ENCODE results near the gene EPHA3.

The EPHA3 gene

GRCh38 chr3:89303701-89304100, 196.3 kb downstream of the EPHA3 start:
- H3K23ac ChIP-seq (ENCODE audit: low read depth, low read length, poor library complexity), result no peak overlapping the region
- no peaks in the 10 kb centered on the region for H3K9me3 ChIP-seq (replicated peaks in 1 of 2; ENCODE audit: control insufficient read depth in 2 of 2, insufficient read depth in 1 of 2, low read depth in 1 of 2, low read length in 2 of 2)
- no peak for DNase-seq (ENCODE audit: low spot score)
- no peak overlapping the region for H2BK5ac ChIP-seq (ENCODE audit: low read length)
- no peaks in the 10 kb centered on the region for H3K27me3 ChIP-seq (ENCODE audit: control insufficient read depth in 3 of 3, insufficient read depth in 3 of 3, low read depth in 1 of 3, low read length in 3 of 3)
- no peaks in the 10 kb centered on the region for H3K36me3 ChIP-seq (replicated peaks in 1 of 2; ENCODE audit: control insufficient read depth in 2 of 2, insufficient read depth in 2 of 2, low read length in 2 of 2)
- no peak overlapping the region for H4K8ac ChIP-seq (ENCODE audit: low read depth, low read length)
- H3K4me1 ChIP-seq (ENCODE audit: control insufficient read depth in 2 of 2, insufficient read depth in 1 of 2, low read depth in 1 of 2, low read length in 2 of 2), result no peaks in the 10 kb centered on the region
- H2BK120ac ChIP-seq (ENCODE audit: low read depth, low read length), result no peak overlapping the region
- H2BK15ac ChIP-seq (ENCODE audit: low read length), result no peak overlapping the region
- no peaks in the 10 kb centered on the region for H3K79me1 ChIP-seq (ENCODE audit: low read depth, low read length)
- H3K27ac ChIP-seq (replicated peaks; ENCODE audit: low read length), result no peak overlapping the region
- no peak overlapping the region for H2BK12ac ChIP-seq (ENCODE audit: low read length)
- H3K4me2 ChIP-seq (ENCODE audit: insufficient read depth, low read length, poor library complexity, severe bottlenecking), result no peak overlapping the region
- H3K14ac ChIP-seq (ENCODE audit: low read length), result no peak overlapping the region
- H2AK5ac ChIP-seq (ENCODE audit: low read depth, low read length), result no peak overlapping the region
- H3K4ac ChIP-seq (ENCODE audit: low read length), result no peak overlapping the region
- H3K4me3 ChIP-seq (ENCODE audit: low read length in 2 of 2), result no peak overlapping the region
- no peak overlapping the region for H3K9ac ChIP-seq (ENCODE audit: low read depth, low read length, poor library complexity)
- H4K91ac ChIP-seq (ENCODE audit: low read depth, low read length, poor library complexity), result no peak overlapping the region
- no peak overlapping the region for H3K18ac ChIP-seq (ENCODE audit: low read length)
- H2AFZ ChIP-seq (ENCODE audit: low read length), result peak overlapping the region; percentile 47

GRCh38 chr3:89306540-89306939, 199.1 kb downstream of the EPHA3 start:
- Histone ChIP-seq H3K36me3 (replicated peaks in 1 of 2; ENCODE audit: control insufficient read depth in 2 of 2, insufficient read depth in 2 of 2, low read length in 2 of 2) (no peaks in the 10 kb centered on the region), H3K4ac (ENCODE audit: low read length) (no peak overlapping the region), H3K23ac (ENCODE audit: low read depth, low read length, poor library complexity) (no peak overlapping the region), H4K91ac (ENCODE audit: low read depth, low read length, poor library complexity) (no peak overlapping the region), H2AFZ (ENCODE audit: low read length) (no peak overlapping the region), H2BK5ac (ENCODE audit: low read length) (no peak overlapping the region), H3K4me1 (ENCODE audit: control insufficient read depth in 2 of 2, insufficient read depth in 1 of 2, low read depth in 1 of 2, low read length in 2 of 2) (peaks cover 0 to 2% of the 10 kb centered on the region in 2 donors), H4K8ac (ENCODE audit: low read depth, low read length) (no peak overlapping the region), H3K14ac (ENCODE audit: low read length) (no peak overlapping the region), H2AK5ac (ENCODE audit: low read depth, low read length) (no peak overlapping the region), H3K9me3 (replicated peaks in 1 of 2; ENCODE audit: control insufficient read depth in 2 of 2, insufficient read depth in 1 of 2, low read depth in 1 of 2, low read length in 2 of 2) (no peaks in the 10 kb centered on the region), H3K79me1 (ENCODE audit: low read depth, low read length) (no peaks in the 10 kb centered on the region), H3K4me3 (ENCODE audit: low read length in 2 of 2) (no peak overlapping the region), H3K18ac (ENCODE audit: low read length) (no peak overlapping the region), H3K27ac (replicated peaks; ENCODE audit: low read length) (no peak overlapping the region), H3K9ac (ENCODE audit: low read depth, low read length, poor library complexity) (no peak overlapping the region), H2BK120ac (ENCODE audit: low read depth, low read length) (no peak overlapping the region), H2BK15ac (ENCODE audit: low read length) (no peak overlapping the region), H2BK12ac (ENCODE audit: low read length) (no peak overlapping the region), H3K4me2 (ENCODE audit: insufficient read depth, low read length, poor library complexity, severe bottlenecking) (no peak overlapping the region), H3K27me3 (ENCODE audit: control insufficient read depth in 3 of 3, insufficient read depth in 3 of 3, low read depth in 1 of 3, low read length in 3 of 3) (no peaks in the 10 kb centered on the region)
- no CpG with 5 or more reads among the region's 2 CpGs for WGBS, 2 donors (ENCODE audit: extremely low coverage in 2 of 2, insufficient read length in 2 of 2, insufficient replicate concordance in 1 of 2)
- DNase-seq (ENCODE audit: low spot score), result no peak

GRCh38 chr3:89311581-89311980, 204.2 kb downstream of the EPHA3 start:
- H3K36me3 ChIP-seq (replicated peaks in 1 of 2; ENCODE audit: control insufficient read depth in 2 of 2, insufficient read depth in 2 of 2, low read length in 2 of 2), result no peaks in the 10 kb centered on the region
- H3K9me3 ChIP-seq (replicated peaks in 1 of 2; ENCODE audit: control insufficient read depth in 2 of 2, insufficient read depth in 1 of 2, low read depth in 1 of 2, low read length in 2 of 2), result no peaks in the 10 kb centered on the region
- no peak overlapping the region for H3K4me3 ChIP-seq (ENCODE audit: low read length in 2 of 2)
- DNase-seq (ENCODE audit: low spot score), result no peak
- no peak overlapping the region for H3K23ac ChIP-seq (ENCODE audit: low read depth, low read length, poor library complexity)
- H2BK5ac ChIP-seq (ENCODE audit: low read length), result no peak overlapping the region
- H3K4me2 ChIP-seq (ENCODE audit: insufficient read depth, low read length, poor library complexity, severe bottlenecking), result no peak overlapping the region
- no peak overlapping the region for H4K91ac ChIP-seq (ENCODE audit: low read depth, low read length, poor library complexity)
- no peak overlapping the region for H2BK120ac ChIP-seq (ENCODE audit: low read depth, low read length)
- no peak overlapping the region for H2AK5ac ChIP-seq (ENCODE audit: low read depth, low read length)
- peaks cover 0 to 2% of the 10 kb centered on the region in 2 donors for H3K4me1 ChIP-seq (ENCODE audit: control insufficient read depth in 2 of 2, insufficient read depth in 1 of 2, low read depth in 1 of 2, low read length in 2 of 2)
- H3K18ac ChIP-seq (ENCODE audit: low read length), result no peak overlapping the region
- H3K14ac ChIP-seq (ENCODE audit: low read length), result no peak overlapping the region
- whole genome bisulfite sequencing, 2 donors (ENCODE audit: extremely low coverage in 2 of 2, insufficient read length in 2 of 2, insufficient replicate concordance in 1 of 2), result no CpG with 5 or more reads among the region's 2 CpGs
- H4K8ac ChIP-seq (ENCODE audit: low read depth, low read length), result no peak overlapping the region
- no peak overlapping the region for H3K27ac ChIP-seq (replicated peaks; ENCODE audit: low read length)
- no peak overlapping the region for H3K4ac ChIP-seq (ENCODE audit: low read length)
- H3K79me1 ChIP-seq (ENCODE audit: low read depth, low read length), result no peaks in the 10 kb centered on the region
- H3K27me3 ChIP-seq (ENCODE audit: control insufficient read depth in 3 of 3, insufficient read depth in 3 of 3, low read depth in 1 of 3, low read length in 3 of 3), result no peaks in the 10 kb centered on the region
- no peak overlapping the region for H3K9ac ChIP-seq (ENCODE audit: low read depth, low read length, poor library complexity)
- H2AFZ ChIP-seq (ENCODE audit: low read length), result no peak overlapping the region
- no peak overlapping the region for H2BK12ac ChIP-seq (ENCODE audit: low read length)
- H2BK15ac ChIP-seq (ENCODE audit: low read length), result no peak overlapping the region

GRCh38 chr3:89312141-89312540, 204.7 kb downstream of the EPHA3 start:
- Histone ChIP-seq H3K79me1 (ENCODE audit: low read depth, low read length) (no peaks in the 10 kb centered on the region), H3K23ac (ENCODE audit: low read depth, low read length, poor library complexity) (no peak overlapping the region), H3K14ac (ENCODE audit: low read length) (no peak overlapping the region), H2BK5ac (ENCODE audit: low read length) (no peak overlapping the region), H4K91ac (ENCODE audit: low read depth, low read length, poor library complexity) (no peak overlapping the region), H2BK120ac (ENCODE audit: low read depth, low read length) (no peak overlapping the region), H3K27me3 (ENCODE audit: control insufficient read depth in 3 of 3, insufficient read depth in 3 of 3, low read depth in 1 of 3, low read length in 3 of 3) (no peaks in the 10 kb centered on the region), H3K18ac (ENCODE audit: low read length) (no peak overlapping the region), H3K4me1 (ENCODE audit: control insufficient read depth in 2 of 2, insufficient read depth in 1 of 2, low read depth in 1 of 2, low read length in 2 of 2) (peaks cover 0 to 2% of the 10 kb centered on the region in 2 donors), H3K9ac (ENCODE audit: low read depth, low read length, poor library complexity) (no peak overlapping the region), H3K27ac (replicated peaks; ENCODE audit: low read length) (no peak overlapping the region), H3K36me3 (replicated peaks in 1 of 2; ENCODE audit: control insufficient read depth in 2 of 2, insufficient read depth in 2 of 2, low read length in 2 of 2) (no peaks in the 10 kb centered on the region), H2BK12ac (ENCODE audit: low read length) (no peak overlapping the region), H2AK5ac (ENCODE audit: low read depth, low read length) (no peak overlapping the region), H3K4ac (ENCODE audit: low read length) (no peak overlapping the region), H2BK15ac (ENCODE audit: low read length) (no peak overlapping the region), H2AFZ (ENCODE audit: low read length) (no peak overlapping the region), H3K4me2 (ENCODE audit: insufficient read depth, low read length, poor library complexity, severe bottlenecking) (no peak overlapping the region), H3K4me3 (ENCODE audit: low read length in 2 of 2) (no peak overlapping the region), H4K8ac (ENCODE audit: low read depth, low read length) (no peak overlapping the region), H3K9me3 (replicated peaks in 1 of 2; ENCODE audit: control insufficient read depth in 2 of 2, insufficient read depth in 1 of 2, low read depth in 1 of 2, low read length in 2 of 2) (no peaks in the 10 kb centered on the region)
- WGBS, 2 donors (ENCODE audit: extremely low coverage in 2 of 2, insufficient read length in 2 of 2, insufficient replicate concordance in 1 of 2), result no CpG with 5 or more reads among the region's 4 CpGs
- DNase-seq (ENCODE audit: low spot score), result no peak

Data from neuronal stem cell (in vitro differentiated cells).